Neuronal stem cell (in vitro differentiated cells): ENCODE measurements around the gene TNFSF13B.

Experiments
- DNase-seq: peaks from one replicate; pipeline ENCODE4 v3.0.0-alpha.2; 2013; ENCODE audit warnings: low spot score
- H2AFZ ChIP-seq: one replicate; pipeline ENCODE4 v1.6.1; 2013; ENCODE audit warnings: mild to moderate bottlenecking, low read length, inconsistent platforms
- H2AK5ac ChIP-seq: 2 replicates; pipeline ENCODE4 v1.6.1; 2013; ENCODE audit warnings: low read depth, mild to moderate bottlenecking, inconsistent platforms, low read length, moderate library complexity, mixed read lengths
- H2BK120ac ChIP-seq: 2 replicates; pipeline ENCODE4 v1.6.1; 2013; ENCODE audit warnings: low read depth, mild to moderate bottlenecking, inconsistent platforms, low read length, moderate library complexity, mixed read lengths
- H2BK12ac ChIP-seq: one replicate; pipeline ENCODE4 v1.6.1; 2013; ENCODE audit warnings: low read length, inconsistent platforms
- H2BK15ac ChIP-seq: 2 replicates; pipeline ENCODE4 v1.6.1; 2013; ENCODE audit warnings: mild to moderate bottlenecking, low read length, inconsistent platforms, mixed read lengths
- H2BK5ac ChIP-seq: one replicate; pipeline ENCODE4 v1.6.1; 2013; ENCODE audit warnings: inconsistent platforms, mild to moderate bottlenecking, low read length, moderate library complexity
- H3K14ac ChIP-seq: one replicate; pipeline ENCODE4 v1.6.1; 2013; ENCODE audit warnings: low read length, inconsistent platforms
- H3K18ac ChIP-seq: 2 replicates; pipeline ENCODE4 v1.6.1; 2013; ENCODE audit warnings: low read length, inconsistent platforms
- H3K23ac ChIP-seq: 2 replicates; pipeline ENCODE4 v1.6.1; 2013; ENCODE audit warnings: low read depth, mild to moderate bottlenecking, mixed read lengths, low read length, inconsistent platforms; ENCODE audit not compliant: poor library complexity
- H3K27ac ChIP-seq: replicated peaks from 3 replicates; pipeline ENCODE4 v1.5.1; 2013; ENCODE audit warnings: low read length, inconsistent platforms
- H3K27me3 ChIP-seq, 3 experiments: 2 replicates each; pipeline ENCODE4 v1.6.1; 2013; ENCODE audit warnings: low read length in 3 of 3, mild to moderate bottlenecking in 2 of 3, inconsistent platforms in 1 of 3, low read depth in 1 of 3, mixed read lengths in 1 of 3, moderate library complexity in 1 of 3; ENCODE audit not compliant: control insufficient read depth in 3 of 3, insufficient read depth in 3 of 3
- H3K36me3 ChIP-seq, 2 donors: replicated peaks in 1 of 2; 2 replicates each; pipeline ENCODE4 v1.6.1; 2013; ENCODE audit warnings: low read length in 2 of 2; ENCODE audit not compliant: control insufficient read depth in 2 of 2, insufficient read depth in 2 of 2
- H3K4ac ChIP-seq: 2 replicates; pipeline ENCODE4 v1.6.1; 2013; ENCODE audit warnings: inconsistent platforms, mild to moderate bottlenecking, low read length, moderate library complexity
- H3K4me1 ChIP-seq, 2 donors: 1 replicate in 1 of 2; 2 replicates in 1 of 2; pipeline ENCODE4 v1.6.1; 2013; ENCODE audit warnings: low read length in 2 of 2, low read depth in 1 of 2; ENCODE audit not compliant: control insufficient read depth in 2 of 2, insufficient read depth in 1 of 2
- H3K4me2 ChIP-seq: one replicate; pipeline ENCODE4 v1.6.1; 2013; ENCODE audit warnings: mild to moderate bottlenecking, low read length, inconsistent platforms; ENCODE audit not compliant: insufficient read depth, poor library complexity, severe bottlenecking
- H3K4me3 ChIP-seq, 2 donors: 2 replicates each; pipeline ENCODE4 v1.5.1; 2013; ENCODE audit warnings: low read length in 2 of 2, mild to moderate bottlenecking in 2 of 2, inconsistent platforms in 1 of 2, moderate library complexity in 1 of 2
- H3K79me1 ChIP-seq: one replicate; pipeline ENCODE4 v1.6.1; 2013; ENCODE audit warnings: low read depth, mild to moderate bottlenecking, inconsistent platforms, low read length, moderate library complexity
- H3K9ac ChIP-seq: one replicate; pipeline ENCODE4 v1.6.1; 2013; ENCODE audit warnings: mild to moderate bottlenecking, low read depth, low read length, inconsistent platforms; ENCODE audit not compliant: poor library complexity
- H3K9me3 ChIP-seq, 2 donors: replicated peaks in 1 of 2; 2 replicates each; pipeline versions ENCODE3 to v1.6.1; 2013; ENCODE audit warnings: low read length in 2 of 2, mild to moderate bottlenecking in 2 of 2, inconsistent platforms in 1 of 2, low read depth in 1 of 2, mixed read lengths in 1 of 2, moderate library complexity in 1 of 2; ENCODE audit not compliant: control insufficient read depth in 2 of 2, insufficient read depth in 1 of 2
- H4K8ac ChIP-seq: one replicate; pipeline ENCODE4 v1.6.1; 2013; ENCODE audit warnings: low read depth, mild to moderate bottlenecking, inconsistent platforms, low read length, moderate library complexity
- H4K91ac ChIP-seq: one replicate; pipeline ENCODE4 v1.6.1; 2013; ENCODE audit warnings: low read length, low read depth, mild to moderate bottlenecking, inconsistent platforms; ENCODE audit not compliant: poor library complexity
- WGBS, 2 donors: extraction: QIAGEN DNeasy Blood & Tissue Kit; methylation state at CpG; one replicate each; pipeline ENCODE4 v1.1.7; 2013; ENCODE audit warnings: missing lambda C conversion rate in 2 of 2, mixed read lengths in 1 of 2; ENCODE audit not compliant: insufficient read length in 2 of 2, insufficient replicate concordance in 1 of 2; ENCODE audit errors: extremely low coverage in 2 of 2; 5-methylcytosine and 5-hydroxymethylcytosine counted together

Gene TNFSF13B

DNA sequence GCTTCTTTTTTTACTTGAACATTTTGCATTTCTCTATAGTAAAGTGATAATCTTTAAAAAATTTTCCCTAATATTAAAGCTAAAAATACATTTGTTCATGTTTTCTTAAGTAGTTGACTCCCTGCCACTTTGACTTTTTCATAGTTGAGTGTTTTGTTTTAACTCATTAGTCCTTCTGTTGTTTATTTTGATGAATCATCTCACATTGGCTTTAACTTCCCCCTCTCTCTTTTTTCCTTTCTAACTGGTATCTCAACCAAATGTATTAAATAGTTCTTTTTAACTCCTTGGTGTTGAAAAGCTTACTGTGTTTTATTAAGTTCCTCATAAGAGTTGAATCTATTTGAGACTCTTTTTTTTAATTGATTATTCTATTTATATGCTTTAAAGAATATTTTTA lies 2.8 kb downstream of the TNFSF13B start:
- Histone ChIP-seq H4K91ac (no peak overlapping the region), H2BK120ac (no peak overlapping the region), H3K4me2 (no peak overlapping the region), H3K27me3 (no peaks in the 10 kb centered on the region), H3K4me1 (peaks cover 0 to 2% of the 10 kb centered on the region in 2 donors), H3K18ac (no peak overlapping the region), H2AK5ac (no peak overlapping the region), H2BK5ac (no peak overlapping the region), H3K27ac (no peak overlapping the region), H4K8ac (no peak overlapping the region), H2BK15ac (no peak overlapping the region), H3K9me3 (no peaks in the 10 kb centered on the region), H3K4ac (no peak overlapping the region), H2AFZ (no peak overlapping the region), H3K23ac (no peak overlapping the region), H3K14ac (no peak overlapping the region), H3K79me1 (no peaks in the 10 kb centered on the region), H3K36me3 (no peaks in the 10 kb centered on the region), H3K9ac (no peak overlapping the region), H3K4me3 (no peak overlapping the region), H2BK12ac (no peak overlapping the region)
- no peak for DNase-seq

DNA sequence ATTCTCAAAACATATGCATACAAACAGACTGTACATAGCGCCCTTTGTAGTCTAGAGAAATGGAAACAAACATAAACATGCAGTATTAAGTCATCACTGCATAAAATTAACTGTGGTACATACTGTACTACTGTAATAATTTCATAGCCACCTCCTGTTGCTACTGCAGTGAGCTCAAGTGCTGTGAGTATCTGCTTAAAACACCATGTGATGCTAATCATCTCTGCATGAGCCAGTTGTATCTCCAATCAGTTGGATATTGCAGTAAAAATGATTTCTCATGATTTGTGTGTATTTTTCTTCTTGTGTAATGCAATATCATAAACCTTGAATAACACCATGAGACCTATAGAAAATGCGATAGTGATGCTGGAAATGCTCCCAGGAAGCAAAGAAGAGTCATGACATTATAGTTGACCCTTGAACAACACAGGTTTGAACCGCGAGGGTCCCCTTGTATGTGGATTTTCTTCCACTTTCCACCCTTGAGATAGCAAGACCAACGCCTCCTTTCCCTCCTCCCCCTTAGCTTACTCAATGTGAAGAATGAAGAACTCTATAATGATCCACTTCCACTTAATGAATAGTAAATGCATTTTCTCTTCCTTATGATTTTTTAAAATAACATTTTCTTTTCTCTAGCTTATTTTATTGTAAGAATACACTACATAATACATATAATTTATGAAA lies 4.1 kb downstream of the TNFSF13B start:
- no peak overlapping the region for H4K91ac ChIP-seq
- no peak overlapping the region for H3K23ac ChIP-seq
- H3K27ac ChIP-seq = no peak overlapping the region
- H3K14ac ChIP-seq = no peak overlapping the region
- H3K4ac ChIP-seq = no peak overlapping the region
- no peak overlapping the region for H2BK5ac ChIP-seq
- no peak for DNase-seq
- no CpG with 5 or more reads among the region's 5 CpGs for WGBS, 2 donors
- H3K27me3 ChIP-seq = no peaks in the 10 kb centered on the region
- no peak overlapping the region for H3K4me3 ChIP-seq
- no peak overlapping the region for H2BK12ac ChIP-seq
- H3K18ac ChIP-seq = no peak overlapping the region
- H3K4me2 ChIP-seq = no peak overlapping the region
- no peak overlapping the region for H4K8ac ChIP-seq
- no peak overlapping the region for H2AK5ac ChIP-seq
- H2AFZ ChIP-seq = no peak overlapping the region
- no peak overlapping the region for H2BK120ac ChIP-seq
- no peaks in the 10 kb centered on the region for H3K9me3 ChIP-seq
- peaks cover 0 to 2% of the 10 kb centered on the region in 2 donors for H3K4me1 ChIP-seq
- H3K36me3 ChIP-seq = no peaks in the 10 kb centered on the region
- no peak overlapping the region for H2BK15ac ChIP-seq
- no peak overlapping the region for H3K9ac ChIP-seq
- H3K79me1 ChIP-seq = no peaks in the 10 kb centered on the region

DNA sequence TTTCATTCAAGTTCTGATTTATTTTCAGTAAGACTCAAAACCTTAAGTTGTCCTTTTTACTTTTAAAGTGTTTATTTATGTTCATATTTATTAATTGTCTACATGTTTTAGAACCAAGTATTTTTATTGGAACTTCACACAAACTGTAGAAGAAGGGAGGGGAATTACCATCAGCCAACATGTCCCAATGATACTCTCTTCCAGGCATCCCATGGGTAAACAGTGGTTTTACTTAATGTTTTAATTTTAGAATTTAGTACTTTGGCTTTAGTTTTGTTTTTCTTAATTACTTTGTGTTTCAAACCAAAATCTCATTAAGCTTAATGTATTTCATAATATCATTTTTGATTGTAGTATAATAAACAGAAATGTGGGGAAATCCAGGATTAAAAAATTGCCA lies 5.2 kb downstream of the TNFSF13B start:
- H3K9me3 ChIP-seq = no peaks in the 10 kb centered on the region
- H3K9ac ChIP-seq = no peak overlapping the region
- peaks cover 0 to 2% of the 10 kb centered on the region in 2 donors for H3K4me1 ChIP-seq
- H3K18ac ChIP-seq = no peak overlapping the region
- no peak for DNase-seq
- H3K14ac ChIP-seq = no peak overlapping the region
- H3K79me1 ChIP-seq = no peaks in the 10 kb centered on the region
- no peak overlapping the region for H2BK5ac ChIP-seq
- no peak overlapping the region for H4K91ac ChIP-seq
- H3K23ac ChIP-seq = no peak overlapping the region
- H4K8ac ChIP-seq = no peak overlapping the region
- H2BK120ac ChIP-seq = no peak overlapping the region
- no peak overlapping the region for H2BK15ac ChIP-seq
- H3K4me3 ChIP-seq = no peak overlapping the region
- no peak overlapping the region for H3K4ac ChIP-seq
- H3K27ac ChIP-seq = no peak overlapping the region
- no peak overlapping the region for H2BK12ac ChIP-seq
- no peaks in the 10 kb centered on the region for H3K27me3 ChIP-seq
- H3K4me2 ChIP-seq = no peak overlapping the region
- H2AK5ac ChIP-seq = no peak overlapping the region
- H3K36me3 ChIP-seq = no peaks in the 10 kb centered on the region
- no peak overlapping the region for H2AFZ ChIP-seq

DNA sequence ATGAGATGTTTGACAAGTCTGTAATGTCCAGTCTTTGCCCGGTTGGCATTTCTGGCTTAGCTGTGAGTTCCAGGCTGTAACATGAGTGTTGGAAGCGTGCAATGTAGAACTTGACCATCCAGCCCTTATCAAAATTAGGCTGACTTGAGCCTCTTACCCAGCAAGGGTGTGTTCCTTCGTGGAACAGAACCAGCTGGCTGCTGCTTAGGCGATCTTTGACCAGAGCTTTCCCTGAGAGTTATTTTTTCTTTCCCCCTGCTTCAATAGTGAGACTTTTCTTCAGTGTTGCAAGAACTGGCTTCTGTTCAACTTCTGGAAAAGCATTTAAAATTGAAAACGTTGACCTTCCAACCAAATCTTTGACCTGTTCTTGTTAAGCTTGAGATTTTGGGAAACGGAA lies 6.5 kb downstream of the TNFSF13B start:
- H3K27me3 ChIP-seq = no peaks in the 10 kb centered on the region
- H2BK12ac ChIP-seq = no peak overlapping the region
- H3K18ac ChIP-seq = no peak overlapping the region
- no peak overlapping the region for H3K9ac ChIP-seq
- H3K23ac ChIP-seq = no peak overlapping the region
- no peak overlapping the region for H3K4ac ChIP-seq
- H3K4me3 ChIP-seq = no peak overlapping the region
- no peak overlapping the region for H3K27ac ChIP-seq
- no peaks in the 10 kb centered on the region for H3K36me3 ChIP-seq
- no CpG with 5 or more reads among the region's 6 CpGs for WGBS, 2 donors
- no peaks in the 10 kb centered on the region for H3K79me1 ChIP-seq
- no peak overlapping the region for H2BK15ac ChIP-seq
- no peak overlapping the region for H2AK5ac ChIP-seq
- H3K14ac ChIP-seq = no peak overlapping the region
- no peak overlapping the region for H3K4me2 ChIP-seq
- no peak overlapping the region for H2BK5ac ChIP-seq
- H3K9me3 ChIP-seq = no peaks in the 10 kb centered on the region
- no peak for DNase-seq
- no peaks in the 10 kb centered on the region for H3K4me1 ChIP-seq
- H2AFZ ChIP-seq = no peak overlapping the region
- H2BK120ac ChIP-seq = no peak overlapping the region
- H4K91ac ChIP-seq = no peak overlapping the region
- no peak overlapping the region for H4K8ac ChIP-seq
